Astrocyte (in vitro differentiated cells and primary cell): ENCODE results near the gene THRB. TPM values are rescaled to one million over a fixed set of nuclear protein-coding genes. Genes with fewer than 3 reads are reported as not detected.

Experiments used
- DNase-seq: peaks from one replicate; pipeline ENCODE4 v3.0.0-alpha.2; 2010; ENCODE audit warnings: low read depth
- FAIRE-seq: peaks from 2 replicates; lab custom pipeline; 2011; peaks lifted over from hg19 to GRCh38; lab: Jason Lieb, UNC
- H2AFZ ChIP-seq: 2 replicates; pipeline ENCODE4 v1.6.0; 2012; ENCODE audit warnings: low read depth, low read length, inconsistent platforms
- H3K27ac ChIP-seq: 2 replicates; pipeline ENCODE4 v1.5.1; 2011; ENCODE audit warnings: low read depth, low read length, inconsistent platforms
- H3K27me3 ChIP-seq: 2 replicates; pipeline ENCODE4 v1.6.0; 2011; ENCODE audit warnings: low read length, inconsistent platforms; ENCODE audit not compliant: insufficient read depth
- H3K36me3 ChIP-seq: 2 replicates; pipeline ENCODE4 v1.5.1; 2011; ENCODE audit warnings: low read length, inconsistent platforms; ENCODE audit not compliant: insufficient read depth
- H3K4me1 ChIP-seq: 2 replicates; pipeline ENCODE4 v1.5.1; 2011; ENCODE audit warnings: low read length, inconsistent platforms; ENCODE audit not compliant: insufficient read depth
- H3K4me2 ChIP-seq: 2 replicates; pipeline ENCODE4 v1.6.0; 2012; ENCODE audit warnings: low read length, inconsistent platforms
- H3K4me3 ChIP-seq: 2 replicates; pipeline ENCODE4 v1.5.1; 2011; ENCODE audit warnings: low read depth, mild to moderate bottlenecking, low read length, inconsistent platforms; ENCODE audit not compliant: insufficient read depth
- H3K79me2 ChIP-seq: 2 replicates; pipeline ENCODE4 v1.6.0; 2012; ENCODE audit warnings: mild to moderate bottlenecking, low read length, inconsistent platforms; ENCODE audit not compliant: insufficient read depth
- H3K9ac ChIP-seq: 2 replicates; pipeline ENCODE4 v1.6.0; 2012; ENCODE audit warnings: mild to moderate bottlenecking, low read length, inconsistent platforms
- H3K9me3 ChIP-seq: 2 replicates; pipeline ENCODE4 v1.5.1; 2012; ENCODE audit warnings: low read depth, mild to moderate bottlenecking, low read length, inconsistent platforms; ENCODE audit not compliant: insufficient read depth
- H4K20me1 ChIP-seq: 2 replicates; pipeline ENCODE4 v1.6.0; 2012; ENCODE audit warnings: low read length, inconsistent platforms; ENCODE audit not compliant: insufficient read depth
- H3K27ac Mint-ChIP-seq: one replicate; pipeline ENCODE4 v1.8.0; 2021; ENCODE audit warnings: mild to moderate bottlenecking, mixed read lengths; ENCODE audit not compliant: unreplicated experiment
- H3K27me3 Mint-ChIP-seq: one replicate; pipeline ENCODE4 v1.8.0; 2021; ENCODE audit warnings: low read depth, mixed read lengths; ENCODE audit not compliant: unreplicated experiment
- H3K36me3 Mint-ChIP-seq: one replicate; pipeline ENCODE4 v1.8.0; 2021; ENCODE audit warnings: low read depth, mixed read lengths; ENCODE audit not compliant: unreplicated experiment
- H3K4me1 Mint-ChIP-seq: one replicate; pipeline ENCODE4 v1.8.0; 2021; ENCODE audit warnings: low read depth, mixed read lengths; ENCODE audit not compliant: unreplicated experiment
- H3K4me3 Mint-ChIP-seq: one replicate; pipeline ENCODE4 v1.8.0; 2021; ENCODE audit warnings: mild to moderate bottlenecking, moderate library complexity, mixed read lengths; ENCODE audit not compliant: unreplicated experiment
- H3K9me3 Mint-ChIP-seq: one replicate; pipeline ENCODE4 v1.8.0; 2021; ENCODE audit warnings: mild to moderate bottlenecking, mixed read lengths; ENCODE audit not compliant: unreplicated experiment
- CTCF ChIP-seq: IDR thresholded peaks from 2 replicates; pipeline ENCODE4 v1.5.1; 2011; ENCODE audit warnings: low read depth, mild to moderate bottlenecking, inconsistent platforms, low read length, moderate library complexity; ENCODE audit not compliant: insufficient read depth
- EZH2 ChIP-seq: IDR thresholded peaks from 2 replicates; pipeline ENCODE4 v1.6.1; 2012; ENCODE audit warnings: mild to moderate bottlenecking, low read length, inconsistent platforms; ENCODE audit not compliant: insufficient read depth
- total RNA-seq: library from RNA; stranded (reverse); gene quantifications from 2 replicates; pipeline ENCODE4 v1.2.1, GENCODE V29; 2021

Gene THRB
- total RNA-seq, 1 donor from 2014 or later = 8.5 TPM

- H3K9me3 ChIP-seq = no peaks in the 10 kb centered on the region
- no peak overlapping the region for H3K4me2 ChIP-seq
- H3K27me3 ChIP-seq = no peaks in the 10 kb centered on the region
- TF ChIP-seq EZH2 = no peak
- TF ChIP-seq CTCF = no peak
- H3K27ac Mint-ChIP-seq = no peak overlapping the region
- H3K36me3 Mint-ChIP-seq = no peaks in the 10 kb centered on the region
- H3K36me3 ChIP-seq = no peaks in the 10 kb centered on the region
- H3K4me1 ChIP-seq = peaks cover 5% of the 10 kb centered on the region
- DNase-seq (no peak), FAIRE-seq (no peak)
- H3K4me3 ChIP-seq = no peak overlapping the region
- H3K9me3 Mint-ChIP-seq = no peaks in the 10 kb centered on the region
- H3K27me3 Mint-ChIP-seq = no peaks in the 10 kb centered on the region
- no peaks in the 10 kb centered on the region for H4K20me1 ChIP-seq
- no peaks in the 10 kb centered on the region for H3K79me2 ChIP-seq
- no peak overlapping the region for H3K9ac ChIP-seq
- no peak overlapping the region for H3K27ac ChIP-seq
- H3K4me3 Mint-ChIP-seq = no peak overlapping the region
- H3K4me1 Mint-ChIP-seq = peaks cover 13% of the 10 kb centered on the region
- no peak overlapping the region for H2AFZ ChIP-seq
These were observed 130.3 kb downstream of the THRB start for GRCh38 chr3:24364359-24364758.

- peaks cover 11% of the 10 kb centered on the region for H3K4me1 Mint-ChIP-seq
- no peak for DNase-seq
- Histone ChIP-seq H3K27me3 (no peaks in the 10 kb centered on the region), H3K79me2 (no peaks in the 10 kb centered on the region), H3K4me3 (no peak overlapping the region), H3K4me2 (no peak overlapping the region), H3K27ac (no peak overlapping the region), H4K20me1 (no peaks in the 10 kb centered on the region), H3K4me1 (peaks cover 5% of the 10 kb centered on the region), H3K36me3 (no peaks in the 10 kb centered on the region), H2AFZ (no peak overlapping the region), H3K9ac (no peak overlapping the region), H3K9me3 (no peaks in the 10 kb centered on the region)
- no peak for TF ChIP-seq EZH2
- no peak for TF ChIP-seq CTCF
- H3K4me3 Mint-ChIP-seq = no peak overlapping the region
- H3K27ac Mint-ChIP-seq = no peak overlapping the region
- H3K9me3 Mint-ChIP-seq = no peaks in the 10 kb centered on the region
- H3K27me3 Mint-ChIP-seq = no peaks in the 10 kb centered on the region
- no peak for FAIRE-seq
- H3K36me3 Mint-ChIP-seq = no peaks in the 10 kb centered on the region
These were observed 131.4 kb downstream of the THRB start for GRCh38 chr3:24363242-24363641.

- Histone ChIP-seq H3K4me1 (peaks cover 5% of the 10 kb centered on the region), H2AFZ (no peak overlapping the region), H3K4me2 (no peak overlapping the region), H3K27ac (no peak overlapping the region), H3K27me3 (no peaks in the 10 kb centered on the region), H3K4me3 (no peak overlapping the region), H3K79me2 (no peaks in the 10 kb centered on the region), H3K9ac (no peak overlapping the region), H4K20me1 (no peaks in the 10 kb centered on the region), H3K9me3 (no peaks in the 10 kb centered on the region), H3K36me3 (no peaks in the 10 kb centered on the region)
- Mint-ChIP-seq H3K36me3 (no peaks in the 10 kb centered on the region), H3K27me3 (no peaks in the 10 kb centered on the region), H3K4me1 (peaks cover 9% of the 10 kb centered on the region), H3K27ac (no peak overlapping the region), H3K9me3 (no peaks in the 10 kb centered on the region), H3K4me3 (no peak overlapping the region)
- FAIRE-seq (no peak), DNase-seq (no peak)
- TF ChIP-seq CTCF (no peak), EZH2 (no peak)
These were observed 133.0 kb downstream of the THRB start for GRCh38 chr3:24361623-24362022.
